ENCODE results near the gene LMNA. TPM values are rescaled to one million over a fixed set of nuclear protein-coding genes. Genes with fewer than 3 reads are reported as not detected.

Gene LMNA
- total RNA-seq, result 816 and 907 TPM in 2 replicates

GRCh38 chr1:156114101-156114918 is at the start of gene LMNA:
Gene LMNA, plus strand, starts transcription at chr1:156114711. Its CDS starts 208 bp downstream, at chr1:156114919.

GRCh38 chr1:156082309-156083091 is 32.0 kb upstream of the LMNA start, which contains the start of gene MEX3A:
Gene MEX3A, minus strand, starts transcription at chr1:156082465. Its CDS starts 467 bp downstream, at chr1:156081998.

GRCh38 chr1:156153362-156153761 is 38.9 kb downstream of the LMNA start, which contains the start of gene SEMA4A:
Gene SEMA4A, plus strand, starts transcription at chr1:156153585. Its CDS starts 994 bp downstream, at chr1:156154579.

Other genes with a start within 250 kb of the LMNA start
- gene RIT1, start 203.4 kb upstream of the LMNA start, total RNA-seq, result 10.4 and 18.4 TPM in 2 replicates
- 17.2 and 24.5 TPM in 2 replicates for gene KHDC4, start 180.3 kb upstream of the LMNA start, total RNA-seq
- gene RXFP4, start 173.1 kb upstream of the LMNA start, total RNA-seq, result not detected in 2 replicates
- 46.4 and 51.5 TPM in 2 replicates for gene ARHGEF2, start 136.2 kb upstream of the LMNA start, total RNA-seq
- gene SSR2, start 93.8 kb upstream of the LMNA start, total RNA-seq, result 460 and 537 TPM in 2 replicates
- gene UBQLN4, start 60.9 kb upstream of the LMNA start, total RNA-seq, result 9.1 and 13.3 TPM in 2 replicates
- gene LAMTOR2, start 59.9 kb upstream of the LMNA start, total RNA-seq, result 69.9 and 81.7 TPM in 2 replicates
- not detected in 2 replicates for gene RAB25, start 53.6 kb upstream of the LMNA start, total RNA-seq
- gene MEX3A, start 32.2 kb upstream of the LMNA start, total RNA-seq, result 0.62 and 3.9 TPM in 2 replicates
- 1.8 TPM in 1 of 2 replicates, not detected in the other for gene SEMA4A, start 38.9 kb downstream of the LMNA start, total RNA-seq
- 12.4 and 13.0 TPM in 2 replicates for gene SLC25A44, start 79.4 kb downstream of the LMNA start, total RNA-seq
- 28.0 and 38.6 TPM in 2 replicates for gene PMF1, start 98.3 kb downstream of the LMNA start, total RNA-seq
- 0.59 TPM in 1 of 2 replicates, not detected in the other for gene BGLAP, start 127.5 kb downstream of the LMNA start, total RNA-seq
- gene PAQR6, start 133.3 kb downstream of the LMNA start, total RNA-seq, result 0.37 TPM in 1 of 2 replicates, not detected in the other
- 24.6 TPM in 2 replicates for gene SMG5, start 168.1 kb downstream of the LMNA start, total RNA-seq
- gene TMEM79, start 169.6 kb downstream of the LMNA start, total RNA-seq, result 1.1 and 2.1 TPM in 2 replicates
- gene GLMP, start 181.0 kb downstream of the LMNA start, total RNA-seq, result 87.1 and 87.4 TPM in 2 replicates
- gene VHLL, start 184.6 kb downstream of the LMNA start, total RNA-seq, result not detected in 2 replicates
- 189 and 190 TPM in 2 replicates for gene CCT3, start 223.6 kb downstream of the LMNA start, total RNA-seq
- gene TSACC, start 223.8 kb downstream of the LMNA start, total RNA-seq, result 0.62 TPM in 1 of 2 replicates, not detected in the other

Data from cardiac ventricle fibroblast (primary cell).